GM21717 (cell line): Measurements from ENCODE around the gene KBTBD3.
"Not testable (repeated sequence)": the region's sequence is repeated elsewhere in the genome, so short reads cannot be mapped to it uniquely, and the experiment has no call there.

Experiments
- ATAC-seq: cut with Tn5 transposase; IDR thresholded peaks from one replicate; pipeline ENCODE4 v1.9.1; 2021; ENCODE audit warnings: mild to moderate bottlenecking, moderate library complexity; ENCODE audit not compliant: unreplicated experiment

The KBTBD3 gene

GRCh38 chr11:106061954-106062949, 14.9 kb downstream of the KBTBD3 start:
- peak; percentile 57 for ATAC-seq

GRCh38 chr11:106061249-106061784, 15.8 kb downstream of the KBTBD3 start:
- no peak for ATAC-seq

- no peak for ATAC-seq
These were observed 17.5 kb downstream of the KBTBD3 start for GRCh38 chr11:106059617-106060016.

- not testable (repeated sequence) for ATAC-seq
These were observed 18.8 kb downstream of the KBTBD3 start for GRCh38 chr11:106058377-106058776.

- no peak for ATAC-seq
These were observed 26.0 kb downstream of the KBTBD3 start for GRCh38 chr11:106051103-106051502.

- no peak for ATAC-seq
These were observed 27.2 kb downstream of the KBTBD3 start for GRCh38 chr11:106049727-106050476.

- ATAC-seq: no peak
These were observed 29.5 kb downstream of the KBTBD3 start for GRCh38 chr11:106047631-106048030.

GRCh38 chr11:106043540-106043939, 33.6 kb downstream of the KBTBD3 start:
- ATAC-seq: no peak

- ATAC-seq: no peak
These were observed 44.3 kb downstream of the KBTBD3 start for GRCh38 chr11:106032861-106033260.

GRCh38 chr11:106031936-106032335, 45.2 kb downstream of the KBTBD3 start:
- no peak for ATAC-seq

GRCh38 chr11:106031202-106031810, 45.8 kb downstream of the KBTBD3 start:
- no peak for ATAC-seq

- ATAC-seq: no peak
These were observed 46.5 kb downstream of the KBTBD3 start for GRCh38 chr11:106030609-106031008.

GRCh38 chr11:106022795-106023275, 54.3 kb downstream of the KBTBD3 start:
- ATAC-seq: no peak

GRCh38 chr11:106021967-106022794, 55.0 kb downstream of the KBTBD3 start, which contains the start of gene MSANTD4:
TSS of gene MSANTD4 (minus strand) at chr11:106022240. CDS start at chr11:106010917, 11,323 bp downstream.
- peak; percentile 99 for ATAC-seq

GRCh38 chr11:106021181-106021966, 55.8 kb downstream of the KBTBD3 start:
- ATAC-seq: peak; percentile 16

GRCh38 chr11:106017093-106017492, 60.1 kb downstream of the KBTBD3 start:
- ATAC-seq: no peak

- no peak for ATAC-seq
These were observed 62.1 kb downstream of the KBTBD3 start for GRCh38 chr11:106015066-106015465.

GRCh38 chr11:106014620-106015019, 62.5 kb downstream of the KBTBD3 start:
- no peak for ATAC-seq

GRCh38 chr11:106014035-106014434, 63.1 kb downstream of the KBTBD3 start:
- no peak for ATAC-seq
